Globus pallidus (tissue), 1 donor: ENCODE data around the gene HYLS1.
"Not testable (repeated sequence)": the region's sequence is repeated elsewhere in the genome, so short reads cannot be mapped to it uniquely, and the experiment has no call there.

ENCODE experiments used
- DNase-seq: peaks from one replicate; pipeline ENCODE4 v3.0.0-alpha.2; 2015; ENCODE audit warnings: low spot score

Gene HYLS1

GRCh38 chr11:125887373-125888324, at the start of gene HYLS1:
Gene HYLS1 (plus strand): TSS chr11:125887668. CDS start chr11:125899369, 11,701 bp downstream.
- DNase-seq, result peak; percentile 92

GRCh38 chr11:125842321-125842948, 45.0 kb upstream of the HYLS1 start:
- DNase-seq, result peak; percentile 11

- DNase-seq, result no peak
Measured at GRCh38 chr11:125846188-125846587, 41.3 kb upstream of the HYLS1 start.

GRCh38 chr11:125857670-125858069, 29.8 kb upstream of the HYLS1 start:
- not testable (repeated sequence) for DNase-seq

- DNase-seq, result not testable (repeated sequence)
Measured at GRCh38 chr11:125862786-125863185, 24.7 kb upstream of the HYLS1 start.

- not testable (repeated sequence) for DNase-seq
Measured at GRCh38 chr11:125865354-125865753, 22.1 kb upstream of the HYLS1 start.

GRCh38 chr11:125869521-125869920, 17.9 kb upstream of the HYLS1 start:
- DNase-seq, result no peak

- DNase-seq, result no peak
Measured at GRCh38 chr11:125871391-125872137, 15.9 kb upstream of the HYLS1 start.

GRCh38 chr11:125872138-125872491, 15.4 kb upstream of the HYLS1 start:
- no peak for DNase-seq

GRCh38 chr11:125873881-125874555, 13.4 kb upstream of the HYLS1 start:
- no peak for DNase-seq

GRCh38 chr11:125874556-125875124, 12.8 kb upstream of the HYLS1 start:
- peak; percentile 73 for DNase-seq

- DNase-seq, result no peak
Measured at GRCh38 chr11:125881291-125881690, 6.2 kb upstream of the HYLS1 start.

GRCh38 chr11:125883375-125883774, 4.1 kb upstream of the HYLS1 start:
- DNase-seq, result no peak

GRCh38 chr11:125886997-125887372, 483 bp upstream of the HYLS1 start:
- peak; percentile 52 for DNase-seq

- no peak for DNase-seq
Measured at GRCh38 chr11:125890447-125891100, 3.1 kb downstream of the HYLS1 start.

- no peak for DNase-seq
Measured at GRCh38 chr11:125892071-125892470, 4.6 kb downstream of the HYLS1 start.

- no peak for DNase-seq
Measured at GRCh38 chr11:125892994-125893393, 5.5 kb downstream of the HYLS1 start.

GRCh38 chr11:125901872-125902271, 14.4 kb downstream of the HYLS1 start:
- DNase-seq, result no peak

GRCh38 chr11:125902277-125902926, 14.9 kb downstream of the HYLS1 start:
- DNase-seq, result no peak

- peak; percentile 86 for DNase-seq
Measured at GRCh38 chr11:125902927-125903710, 15.7 kb downstream of the HYLS1 start, which contains the start of gene PUS3. Gene PUS3 (minus strand): TSS chr11:125903206. CDS start chr11:125896284, 6,922 bp downstream.
